Lower leg skin (tissue), 3 donors: Measurements from ENCODE around the gene PTBP1.

Source experiments
- POLR2A ChIP-seq, 2 donors: fragments of 450-650 bp; IDR thresholded peaks; one replicate each; pipeline ENCODE4 v1.6.1; 2016 to 2017; ENCODE audit warnings: antibody characterized with exemption in 2 of 2, mild to moderate bottlenecking in 1 of 2, moderate library complexity in 1 of 2
- TF ChIP-seq, protein P1 (sequence below), 3 donors: fragments of 450-650 bp; IDR thresholded peaks; one replicate each; pipeline ENCODE4 v1.5.1; 2016; ENCODE audit warnings: antibody characterized with exemption in 3 of 3, mild to moderate bottlenecking in 3 of 3, moderate library complexity in 2 of 3

DNA sequence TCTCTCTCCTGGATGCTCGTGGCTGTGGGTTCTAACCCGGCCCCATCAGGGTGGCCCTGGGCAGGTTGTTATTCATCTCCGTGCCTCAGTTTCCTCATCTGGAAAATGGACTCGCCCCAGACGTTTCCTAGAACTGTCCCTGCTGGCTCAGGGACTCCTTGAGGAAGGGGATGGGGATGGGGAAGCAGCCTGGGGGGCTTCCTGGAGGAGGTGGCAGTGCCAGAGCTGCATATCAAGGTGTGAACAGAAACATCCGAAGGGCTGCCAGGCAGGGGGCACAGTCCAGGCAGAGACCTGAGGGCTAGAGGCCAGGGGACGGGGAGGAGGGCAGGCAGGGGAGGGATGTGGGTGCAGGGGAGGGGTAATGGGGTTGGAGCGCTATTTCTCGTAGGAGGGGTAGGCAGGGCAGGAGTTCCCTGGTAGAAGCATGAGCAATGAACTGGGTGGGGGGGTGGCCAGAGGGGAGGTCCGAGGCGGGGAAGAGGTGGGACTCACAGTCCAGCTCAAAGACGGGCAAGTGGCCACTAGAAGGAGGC is 51.2 kb downstream of the PTBP1 start:
- TF ChIP-seq, protein P1, sequence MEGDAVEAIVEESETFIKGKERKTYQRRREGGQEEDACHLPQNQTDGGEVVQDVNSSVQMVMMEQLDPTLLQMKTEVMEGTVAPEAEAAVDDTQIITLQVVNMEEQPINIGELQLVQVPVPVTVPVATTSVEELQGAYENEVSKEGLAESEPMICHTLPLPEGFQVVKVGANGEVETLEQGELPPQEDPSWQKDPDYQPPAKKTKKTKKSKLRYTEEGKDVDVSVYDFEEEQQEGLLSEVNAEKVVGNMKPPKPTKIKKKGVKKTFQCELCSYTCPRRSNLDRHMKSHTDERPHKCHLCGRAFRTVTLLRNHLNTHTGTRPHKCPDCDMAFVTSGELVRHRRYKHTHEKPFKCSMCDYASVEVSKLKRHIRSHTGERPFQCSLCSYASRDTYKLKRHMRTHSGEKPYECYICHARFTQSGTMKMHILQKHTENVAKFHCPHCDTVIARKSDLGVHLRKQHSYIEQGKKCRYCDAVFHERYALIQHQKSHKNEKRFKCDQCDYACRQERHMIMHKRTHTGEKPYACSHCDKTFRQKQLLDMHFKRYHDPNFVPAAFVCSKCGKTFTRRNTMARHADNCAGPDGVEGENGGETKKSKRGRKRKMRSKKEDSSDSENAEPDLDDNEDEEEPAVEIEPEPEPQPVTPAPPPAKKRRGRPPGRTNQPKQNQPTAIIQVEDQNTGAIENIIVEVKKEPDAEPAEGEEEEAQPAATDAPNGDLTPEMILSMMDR (IDR thresholded peaks at IDR 0.05) = no peak
- TF ChIP-seq POLR2A (IDR thresholded peaks at IDR 0.05) = no peak
